HG03354 (cell line): ENCODE data around the gene CPNE1.

Source experiments
- ATAC-seq: cut with Tn5 transposase; IDR thresholded peaks from one replicate; pipeline ENCODE4 v1.9.1; 2021; ENCODE audit warnings: mild to moderate bottlenecking; ENCODE audit not compliant: unreplicated experiment, poor library complexity, severe bottlenecking

CPNE1 gene

GRCh38 chr20:35602851-35603495 is 61.7 kb downstream of the CPNE1 start:
- ATAC-seq, result no peak

- no peak for ATAC-seq
These were observed 62.7 kb downstream of the CPNE1 start for GRCh38 chr20:35601990-35602389.

GRCh38 chr20:35600993-35601973 is 63.4 kb downstream of the CPNE1 start:
- ATAC-seq, result no peak

- no peak for ATAC-seq
These were observed 64.3 kb downstream of the CPNE1 start for GRCh38 chr20:35600176-35600992.

- ATAC-seq, result no peak
These were observed 65.0 kb downstream of the CPNE1 start for GRCh38 chr20:35599776-35600120.

GRCh38 chr20:35598899-35599775 is 65.6 kb downstream of the CPNE1 start:
- no peak for ATAC-seq

GRCh38 chr20:35598476-35598875 is 66.2 kb downstream of the CPNE1 start:
- ATAC-seq, result no peak

- ATAC-seq, result no peak
These were observed 67.5 kb downstream of the CPNE1 start for GRCh38 chr20:35597186-35597585.

- no peak for ATAC-seq
These were observed 68.8 kb downstream of the CPNE1 start for GRCh38 chr20:35595901-35596300.

GRCh38 chr20:35595456-35595855 is 69.2 kb downstream of the CPNE1 start:
- no peak for ATAC-seq

GRCh38 chr20:35592339-35592974 is 72.2 kb downstream of the CPNE1 start:
- no peak for ATAC-seq

GRCh38 chr20:35588397-35588796 is 76.3 kb downstream of the CPNE1 start:
- no peak for ATAC-seq

- ATAC-seq, result no peak
These were observed 77.3 kb downstream of the CPNE1 start for GRCh38 chr20:35587436-35587835.

GRCh38 chr20:35586751-35587425 is 77.8 kb downstream of the CPNE1 start:
- no peak for ATAC-seq

GRCh38 chr20:35583636-35584560 is 80.8 kb downstream of the CPNE1 start:
- no peak for ATAC-seq

- no peak for ATAC-seq
These were observed 81.8 kb downstream of the CPNE1 start for GRCh38 chr20:35582741-35583404.

- no peak for ATAC-seq
These were observed 82.6 kb downstream of the CPNE1 start for GRCh38 chr20:35582131-35582530.
